ENCODE results near the gene ITGA6.

The ITGA6 gene

GRCh38 chr2:172416447-172417058 lies 10.8 kb upstream of the ITGA6 start:
- DNase-seq: no peak

- DNase-seq: no peak
Observed at GRCh38 chr2:172420216-172420615, 7.2 kb upstream of the ITGA6 start.

GRCh38 chr2:172423160-172423559 lies 4.2 kb upstream of the ITGA6 start:
- DNase-seq: no peak

- DNase-seq: no peak
Observed at GRCh38 chr2:172425336-172425735, 2.0 kb upstream of the ITGA6 start.

GRCh38 chr2:172426635-172427255 lies 641 bp upstream of the ITGA6 start:
- no peak for DNase-seq

- peak; percentile 89 for DNase-seq
Observed at GRCh38 chr2:172427990-172428831, 825 bp downstream of the ITGA6 start.

- peak; percentile 61 for DNase-seq
Observed at GRCh38 chr2:172428832-172429210, 1.4 kb downstream of the ITGA6 start.

GRCh38 chr2:172429301-172429968 lies 2.0 kb downstream of the ITGA6 start:
- DNase-seq: peak; percentile 34

GRCh38 chr2:172430027-172430426 lies 2.6 kb downstream of the ITGA6 start:
- no peak for DNase-seq

- DNase-seq: no peak
Observed at GRCh38 chr2:172430678-172431077, 3.3 kb downstream of the ITGA6 start.

GRCh38 chr2:172431463-172431862 lies 4.1 kb downstream of the ITGA6 start:
- DNase-seq: no peak

GRCh38 chr2:172431993-172432392 lies 4.6 kb downstream of the ITGA6 start:
- no peak for DNase-seq

- no peak for DNase-seq
Observed at GRCh38 chr2:172433144-172433543, 5.8 kb downstream of the ITGA6 start.

GRCh38 chr2:172434821-172435605 lies 7.6 kb downstream of the ITGA6 start:
- no peak for DNase-seq

GRCh38 chr2:172435606-172435911 lies 8.2 kb downstream of the ITGA6 start:
- no peak for DNase-seq

GRCh38 chr2:172436889-172437288 lies 9.5 kb downstream of the ITGA6 start:
- peak; percentile 6 for DNase-seq

GRCh38 chr2:172437419-172438341 lies 10.3 kb downstream of the ITGA6 start:
- no peak for DNase-seq

GRCh38 chr2:172438741-172439508 lies 11.5 kb downstream of the ITGA6 start:
- DNase-seq: no peak

GRCh38 chr2:172439509-172439860 lies 12.1 kb downstream of the ITGA6 start:
- DNase-seq: no peak

GRCh38 chr2:172439911-172440310 lies 12.5 kb downstream of the ITGA6 start:
- no peak for DNase-seq

GRCh38 chr2:172440795-172441194 lies 13.4 kb downstream of the ITGA6 start:
- peak; percentile 37 for DNase-seq
